GM06990 (cell line): ENCODE results near the gene SLC12A9.

Experiments used
- DNase-seq: peaks from one replicate; pipeline ENCODE4 v3.0.0-alpha.2; 2011; ENCODE audit not compliant: insufficient read length; ENCODE audit errors: extremely low read depth
- H3K27me3 ChIP-seq: replicated peaks from 2 replicates; pipeline ENCODE4 v1.6.0; 2011; ENCODE audit warnings: low read length; ENCODE audit not compliant: control insufficient read depth, insufficient read depth
- H3K36me3 ChIP-seq: 2 replicates; pipeline ENCODE4 v1.5.1; 2011; ENCODE audit warnings: low read length; ENCODE audit not compliant: control insufficient read depth, insufficient read depth
- H3K4me3 ChIP-seq: replicated peaks from 2 replicates; pipeline ENCODE4 v1.5.1; 2011; ENCODE audit warnings: low read depth, mild to moderate bottlenecking, control low read depth, low read length
- CTCF ChIP-seq: IDR thresholded peaks from 2 replicates; pipeline ENCODE4 v1.5.1; 2011; ENCODE audit warnings: low read length, control low read depth, mild to moderate bottlenecking, inconsistent platforms; ENCODE audit not compliant: insufficient read depth, poor library complexity, severe bottlenecking

The SLC12A9 gene

DNA sequence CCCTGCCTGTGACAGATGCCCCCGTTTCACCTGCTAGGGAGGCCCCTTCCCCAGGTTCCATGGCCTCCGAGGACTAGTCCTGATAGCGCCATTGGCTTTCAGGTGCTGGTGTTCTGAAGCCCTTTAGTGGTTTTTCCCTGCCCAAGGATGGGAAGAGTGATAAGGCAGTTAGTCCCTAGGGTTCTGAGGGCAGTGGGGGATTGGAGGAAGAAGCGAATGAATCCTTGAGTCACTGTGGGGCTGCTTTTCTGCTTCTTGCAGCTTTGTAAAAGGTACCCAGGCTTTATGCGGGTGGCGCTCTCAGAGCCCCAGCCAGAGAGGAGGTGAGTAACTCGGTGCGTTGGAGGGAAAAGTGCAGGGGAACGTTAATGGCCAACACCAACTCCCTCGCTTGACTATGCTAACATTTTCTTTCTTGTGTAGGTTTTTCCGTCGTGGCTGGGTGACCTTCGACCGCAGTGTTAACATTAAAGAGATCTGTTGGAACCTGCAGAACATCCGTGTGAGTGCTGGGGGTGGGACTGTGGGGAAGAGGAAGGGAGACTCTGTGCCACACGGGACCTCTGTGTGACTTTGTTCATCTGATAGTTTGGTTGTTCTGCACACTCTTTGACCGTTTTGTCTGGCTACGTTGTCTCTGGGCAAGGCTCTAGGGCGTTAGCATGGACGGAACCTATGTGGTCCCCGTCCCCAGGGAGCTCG lies 33.1 kb downstream of the SLC12A9 start:
- DNase-seq: no peak
- no peak for TF ChIP-seq CTCF
- peaks cover 49% of the 10 kb centered on the region for H3K36me3 ChIP-seq

DNA sequence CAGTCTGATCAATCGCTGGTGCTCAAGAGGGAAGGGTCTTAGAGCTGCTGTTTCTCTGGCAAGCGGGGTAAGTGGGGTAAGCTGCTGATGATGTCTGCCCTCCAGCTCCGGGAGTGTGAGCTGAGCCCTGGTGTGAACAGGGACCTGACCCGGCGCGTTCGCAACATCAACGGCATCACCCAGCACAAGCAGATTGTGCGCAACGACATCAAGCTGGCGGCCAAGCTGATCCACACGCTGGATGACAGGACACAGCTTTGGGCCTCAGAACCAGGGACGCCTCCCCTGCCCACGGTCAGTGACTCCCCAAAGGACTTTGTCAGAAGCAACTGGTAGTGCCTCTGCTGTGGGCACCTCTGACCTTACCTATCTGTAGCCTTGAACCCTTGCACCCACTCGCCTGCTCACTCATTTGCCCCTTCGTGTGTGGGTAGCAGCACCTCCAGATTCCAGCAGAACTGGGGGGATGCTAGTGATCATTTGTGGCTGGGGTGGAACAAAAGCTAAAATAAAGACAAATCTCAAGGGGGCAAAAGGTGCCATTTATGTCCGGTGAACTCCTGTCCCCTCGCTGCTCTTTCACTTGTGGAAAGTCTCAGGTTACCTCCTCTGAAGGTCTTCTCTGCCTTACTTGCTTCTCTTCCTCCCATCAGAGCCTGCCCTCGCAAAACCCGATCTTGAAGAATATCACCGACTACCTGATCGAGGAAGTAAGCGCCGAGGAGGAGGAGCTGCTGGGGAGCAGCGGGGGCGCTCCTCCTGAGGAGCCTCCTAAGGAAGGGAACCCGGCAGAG lies 33.8 kb downstream of the SLC12A9 start:
- H3K36me3 ChIP-seq: peaks cover 46% of the 10 kb centered on the region
- DNase-seq: no peak
- no peaks in the 10 kb centered on the region for H3K27me3 ChIP-seq
- no peak for TF ChIP-seq CTCF
- no peak overlapping the region for H3K4me3 ChIP-seq

More for the DNA sequence above, 33.1 kb downstream of the SLC12A9 start:
- H3K27me3 ChIP-seq: no peaks in the 10 kb centered on the region
- H3K4me3 ChIP-seq: no peak overlapping the region

DNA sequence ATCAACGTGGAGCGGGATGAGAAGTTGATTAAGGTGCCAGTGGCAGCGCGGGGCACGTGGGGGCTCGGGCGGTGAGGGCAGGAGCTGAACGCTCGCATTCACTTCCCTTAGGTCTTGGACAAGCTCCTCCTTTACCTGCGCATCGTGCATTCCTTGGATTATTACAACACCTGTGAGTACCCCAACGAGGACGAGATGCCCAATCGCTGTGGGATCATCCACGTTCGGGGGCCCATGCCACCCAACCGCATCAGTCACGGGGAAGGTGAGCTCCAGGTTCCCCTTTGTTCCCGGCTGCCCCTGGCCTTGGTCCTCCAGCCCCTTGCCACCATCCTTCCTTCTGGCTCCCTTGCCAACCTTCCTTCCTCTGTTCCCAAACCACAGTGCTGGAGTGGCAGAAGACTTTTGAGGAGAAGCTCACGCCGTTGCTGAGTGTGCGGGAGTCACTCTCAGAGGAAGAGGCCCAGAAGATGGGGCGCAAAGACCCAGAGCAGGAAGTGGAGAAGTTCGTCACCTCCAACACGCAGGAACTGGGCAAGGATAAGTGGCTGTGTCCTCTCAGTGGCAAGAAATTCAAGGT lies 34.5 kb downstream of the SLC12A9 start:
- Histone ChIP-seq H3K4me3 (no peak overlapping the region), H3K27me3 (no peaks in the 10 kb centered on the region), H3K36me3 (peaks cover 39% of the 10 kb centered on the region)
- TF ChIP-seq CTCF: no peak
- no peak for DNase-seq

DNA sequence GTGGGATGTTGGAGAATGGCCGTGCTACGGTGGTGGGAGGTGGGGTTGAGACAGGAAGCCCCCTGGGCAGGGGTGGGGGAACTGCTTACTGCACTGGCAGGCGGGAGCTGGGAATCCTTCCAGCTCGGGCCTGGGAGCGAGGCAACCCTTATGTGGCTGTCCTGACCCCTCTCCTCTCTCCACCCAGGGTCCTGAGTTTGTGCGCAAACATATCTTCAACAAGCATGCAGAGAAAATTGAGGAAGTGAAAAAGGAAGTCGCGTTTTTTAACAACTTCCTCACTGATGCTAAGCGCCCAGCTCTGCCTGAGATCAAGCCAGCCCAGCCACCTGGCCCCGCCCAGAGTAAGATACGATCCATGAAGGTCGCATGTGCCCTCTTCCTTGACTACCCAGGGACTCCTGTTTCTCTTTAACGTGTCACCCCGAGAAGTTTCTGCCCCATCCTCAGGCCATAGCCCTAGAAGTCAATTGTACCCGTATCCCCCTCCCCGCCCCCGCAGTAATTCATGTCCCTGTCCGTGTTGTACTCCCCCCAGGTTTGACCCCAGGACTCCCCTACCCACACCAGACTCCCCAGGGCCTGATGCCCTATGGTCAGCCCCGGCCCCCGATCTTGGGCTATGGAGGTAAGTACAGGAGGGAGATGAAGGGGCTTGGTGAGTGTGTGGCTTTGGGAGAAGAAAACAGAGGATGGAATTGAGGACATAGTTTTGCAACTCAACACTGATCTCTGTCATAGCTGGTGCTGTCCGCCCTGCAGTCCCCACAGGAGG lies 35.2 kb downstream of the SLC12A9 start:
- no peak for TF ChIP-seq CTCF
- Histone ChIP-seq H3K27me3 (no peaks in the 10 kb centered on the region), H3K4me3 (peak overlapping the region; percentile 84), H3K36me3 (peaks cover 36% of the 10 kb centered on the region)
- peak; percentile 77 for DNase-seq

DNA sequence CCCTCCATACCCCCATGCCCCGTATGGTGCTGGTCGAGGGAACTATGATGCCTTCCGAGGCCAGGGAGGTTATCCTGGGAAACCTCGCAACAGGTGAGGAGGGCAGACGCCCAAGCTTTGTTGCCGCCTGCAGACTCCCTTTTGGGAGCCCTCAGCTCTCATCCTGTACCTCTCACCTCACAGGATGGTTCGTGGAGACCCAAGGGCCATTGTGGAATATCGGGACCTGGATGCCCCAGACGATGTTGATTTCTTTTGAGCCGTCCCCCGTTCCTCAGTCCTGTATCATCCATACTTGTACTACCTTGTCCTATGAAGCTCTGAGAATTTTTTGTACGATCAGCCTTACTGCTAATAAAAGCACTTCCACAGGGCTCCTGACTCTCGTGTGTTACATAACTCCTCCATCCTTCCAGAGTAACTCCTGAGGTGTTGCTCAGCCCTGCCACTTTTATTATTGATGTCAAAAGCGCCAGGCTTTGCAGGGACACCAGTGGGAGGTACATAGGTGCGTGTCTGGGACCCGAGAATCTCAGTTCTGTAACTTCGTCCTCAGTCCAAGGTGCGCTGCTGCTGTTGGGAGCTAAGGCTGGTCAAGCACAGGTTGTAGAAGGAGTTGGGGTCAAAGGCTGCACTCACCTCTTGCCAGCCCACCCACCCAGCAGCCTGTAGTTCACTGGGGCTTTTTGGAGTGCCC lies 35.9 kb downstream of the SLC12A9 start:
- no peak for TF ChIP-seq CTCF
- peaks cover 33% of the 10 kb centered on the region for H3K36me3 ChIP-seq
- no peak for DNase-seq
- no peaks in the 10 kb centered on the region for H3K27me3 ChIP-seq
- H3K4me3 ChIP-seq: peak overlapping the region; percentile 84
